Measurements from ENCODE around the gene UNC93A. TPM values are rescaled to one million over a fixed set of nuclear protein-coding genes. Genes with fewer than 3 reads are reported as not detected.
A peak's percentile ranks its signal among the peaks of the same experiment; 100 is the strongest.
"Not testable (repeated sequence)": the region's sequence is repeated elsewhere in the genome, so short reads cannot be mapped to it uniquely, and the experiment has no call there.

UNC93A gene
- polyA plus RNA-seq, 6 donors from 2014 or later = not detected

DNA sequence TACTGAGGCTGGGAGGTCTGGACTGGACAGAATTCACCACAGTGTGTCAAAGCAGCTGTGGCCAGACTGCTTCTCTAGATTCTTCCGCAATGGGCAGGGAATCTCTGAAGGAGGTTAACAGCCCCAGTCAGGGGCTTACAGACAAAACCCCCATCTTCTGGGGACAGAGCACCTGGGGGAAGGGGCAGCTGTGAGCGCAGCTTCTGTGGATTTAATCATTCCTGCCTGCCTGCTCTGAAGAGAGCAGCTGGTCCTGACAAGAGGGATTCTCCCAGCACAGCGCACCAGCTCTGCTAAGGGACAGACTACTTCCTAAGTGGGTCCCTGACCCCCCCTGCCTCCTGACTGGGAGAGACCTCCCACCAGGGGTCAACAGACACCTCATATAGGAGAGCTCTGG lies 32.5 kb upstream of the UNC93A start:
- peaks cover 6 to 37% (median 21%) of the 10 kb centered on the region in 7 donors for H3K9me3 Mint-ChIP-seq
- DNase-seq (no peak), ATAC-seq (ENCODE audit: low read depth in 2 of 2) (no peak)
- peaks cover 0 to under 1% of the 10 kb centered on the region in 2 donors for H3K36me3 Mint-ChIP-seq
- no peak overlapping the region for H3K4me3 Mint-ChIP-seq
- no peaks in the 10 kb centered on the region for H3K4me1 Mint-ChIP-seq
- no peak overlapping the region for H3K27ac Mint-ChIP-seq
- peaks cover 42 to 80% (median 70%) of the 10 kb centered on the region in 3 donors for H3K27me3 Mint-ChIP-seq

DNA sequence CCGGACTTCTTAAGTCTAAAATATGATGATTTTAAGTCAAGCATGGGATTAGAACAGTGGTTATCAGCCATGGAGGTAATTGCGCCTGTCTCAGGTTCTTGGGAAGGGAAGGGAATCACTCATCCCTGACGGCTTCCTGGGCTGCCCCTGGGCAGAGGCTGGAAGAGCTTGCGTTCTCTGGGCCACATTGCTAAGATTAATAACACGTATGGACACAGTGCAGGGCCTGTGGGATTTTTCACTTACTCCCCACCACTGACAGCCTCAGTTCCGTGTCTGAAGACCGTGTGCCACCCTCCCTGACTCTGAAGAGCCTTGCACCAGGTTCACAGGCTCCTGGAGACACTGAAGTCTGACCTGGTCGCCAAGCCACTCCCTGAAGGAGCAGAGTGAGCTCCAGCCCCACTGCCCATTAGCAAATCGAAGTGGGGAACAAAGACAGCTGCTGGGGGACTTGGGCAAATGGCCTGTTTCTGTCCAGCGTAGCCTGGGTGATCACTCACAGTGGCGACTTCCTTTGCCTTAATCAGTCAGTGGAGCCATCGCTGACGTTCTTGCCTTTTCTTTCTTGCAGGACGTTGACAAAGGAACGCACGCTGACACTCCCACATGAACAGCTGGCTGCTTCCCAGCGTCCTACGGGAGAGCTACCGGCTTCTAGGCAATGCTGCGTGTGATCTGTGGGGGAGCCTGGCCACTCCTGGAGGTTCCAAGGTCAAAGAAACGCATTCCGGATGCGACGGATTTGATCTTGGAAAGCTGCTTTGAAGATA lies 24.9 kb upstream of the UNC93A start:
- H3K36me3 Mint-ChIP-seq; H3K27ac Mint-ChIP-seq; H3K4me1 Mint-ChIP-seq; ATAC-seq (ENCODE audit: low read depth in 2 of 2); H3K4me3 Mint-ChIP-seq; DNase-seq: not testable (repeated sequence)
- Mint-ChIP-seq H3K27me3 (peaks cover 20 to 66% (median 54%) of the 10 kb centered on the region in 3 donors), H3K9me3 (peaks cover 2 to 20% (median 9%) of the 10 kb centered on the region in 7 donors)

DNA sequence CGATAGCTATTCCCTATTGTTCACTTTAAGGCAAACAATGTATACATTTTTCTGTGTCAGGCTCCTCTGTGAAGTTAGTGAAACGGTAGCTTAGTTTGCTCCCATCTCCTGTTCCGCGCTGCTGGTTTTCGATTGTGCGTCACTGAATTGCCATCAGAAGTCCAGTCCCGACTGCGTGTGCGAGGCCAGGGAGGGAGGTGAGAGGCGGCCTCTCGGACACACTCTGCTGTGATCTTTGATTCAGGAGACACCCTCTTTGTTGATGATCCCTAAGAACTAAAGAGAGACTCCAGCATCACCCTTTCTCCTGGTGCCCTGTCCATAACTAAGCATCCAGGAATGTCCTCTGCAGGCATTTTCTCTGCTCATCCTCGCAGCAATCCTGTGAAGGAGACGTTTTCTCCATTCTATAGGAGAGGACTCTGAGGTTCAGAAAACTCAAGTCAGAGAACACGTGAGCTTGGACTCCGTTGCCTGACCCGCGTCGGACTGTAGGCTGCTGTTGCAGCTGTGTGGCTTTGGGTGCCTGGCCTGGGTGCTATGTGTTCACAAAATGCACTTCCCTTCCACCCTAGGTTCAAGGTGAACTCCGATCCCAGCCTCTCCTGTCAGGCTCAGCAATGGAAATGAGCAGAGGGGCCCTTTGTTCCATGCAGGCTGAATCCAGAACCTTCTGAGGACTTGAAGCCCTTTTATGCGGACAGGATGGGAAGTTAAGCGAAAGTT lies 24.1 kb upstream of the UNC93A start:
- H3K4me1 Mint-ChIP-seq = no peaks in the 10 kb centered on the region
- no peak for DNase-seq
- H3K36me3 Mint-ChIP-seq = peaks cover 0 to 8% of the 10 kb centered on the region in 2 donors
- H3K27ac Mint-ChIP-seq = no peak overlapping the region
- peaks cover 13 to 61% (median 50%) of the 10 kb centered on the region in 3 donors for H3K27me3 Mint-ChIP-seq
- no peak overlapping the region for H3K4me3 Mint-ChIP-seq
- peaks cover 2 to 18% (median 9%) of the 10 kb centered on the region in 7 donors for H3K9me3 Mint-ChIP-seq
- ATAC-seq (ENCODE audit: low read depth in 2 of 2) = no peak

DNA sequence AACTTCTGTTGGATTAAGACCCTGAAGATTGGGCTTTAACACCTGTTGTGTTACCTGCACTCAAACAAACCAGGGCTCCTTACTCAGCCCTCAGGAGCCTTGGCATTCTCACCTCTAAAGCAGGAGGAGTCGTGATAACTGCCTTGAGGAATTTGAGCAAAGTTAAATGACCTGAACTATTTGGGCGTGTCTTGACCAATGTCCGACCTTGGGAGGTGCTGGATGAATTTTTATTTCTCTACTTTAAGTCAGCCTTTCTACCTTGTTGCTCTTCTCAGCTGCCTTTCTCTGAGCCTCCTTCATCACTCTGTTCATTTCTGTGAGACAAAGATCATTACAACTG lies 23.6 kb upstream of the UNC93A start:
- H3K4me1 Mint-ChIP-seq; H3K4me3 Mint-ChIP-seq; H3K36me3 Mint-ChIP-seq; DNase-seq; ATAC-seq (ENCODE audit: low read depth in 2 of 2): not testable (repeated sequence)
- Mint-ChIP-seq H3K9me3 (peaks cover 2 to 16% (median 9%) of the 10 kb centered on the region in 7 donors), H3K27me3 (peaks cover 8 to 56% (median 45%) of the 10 kb centered on the region in 3 donors), H3K27ac (peak overlapping the region in 1 of 6 donors; percentile 46)

DNA sequence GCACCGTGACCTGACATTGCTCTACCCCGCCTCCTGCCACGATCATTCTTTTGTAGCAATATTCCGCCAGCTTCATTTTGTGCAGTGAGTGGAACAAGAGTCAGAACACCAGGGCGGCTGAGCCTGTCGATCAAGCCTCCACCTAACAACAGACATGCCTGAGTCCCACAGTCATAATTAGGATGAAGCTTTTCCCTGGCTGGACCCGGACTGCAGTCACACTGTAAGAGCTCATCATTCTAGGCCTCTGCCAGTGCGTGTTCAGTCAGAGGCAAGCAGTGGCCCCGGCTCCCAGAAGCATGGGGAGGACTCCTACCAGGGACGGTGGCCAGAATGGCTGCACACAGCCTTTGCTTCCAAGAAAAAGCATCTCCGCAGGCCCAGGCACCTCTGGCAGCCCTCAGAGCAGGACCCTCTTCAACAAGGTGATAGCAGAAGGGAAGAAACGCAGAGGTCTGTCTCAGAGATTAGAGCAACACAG lies 23.2 kb upstream of the UNC93A start:
- Mint-ChIP-seq H3K4me1 (no peaks in the 10 kb centered on the region), H3K27me3 (peaks cover 5 to 51% (median 41%) of the 10 kb centered on the region in 3 donors), H3K36me3 (peaks cover 0 to 8% of the 10 kb centered on the region in 2 donors), H3K27ac (peak overlapping the region in 3 of 6 donors; percentile 46 to 64 (median 58)), H3K4me3 (no peak overlapping the region), H3K9me3 (peaks cover 0 to 12% (median 7%) of the 10 kb centered on the region in 7 donors)
- no peak for ATAC-seq (ENCODE audit: low read depth in 2 of 2)
- DNase-seq = no peak

DNA sequence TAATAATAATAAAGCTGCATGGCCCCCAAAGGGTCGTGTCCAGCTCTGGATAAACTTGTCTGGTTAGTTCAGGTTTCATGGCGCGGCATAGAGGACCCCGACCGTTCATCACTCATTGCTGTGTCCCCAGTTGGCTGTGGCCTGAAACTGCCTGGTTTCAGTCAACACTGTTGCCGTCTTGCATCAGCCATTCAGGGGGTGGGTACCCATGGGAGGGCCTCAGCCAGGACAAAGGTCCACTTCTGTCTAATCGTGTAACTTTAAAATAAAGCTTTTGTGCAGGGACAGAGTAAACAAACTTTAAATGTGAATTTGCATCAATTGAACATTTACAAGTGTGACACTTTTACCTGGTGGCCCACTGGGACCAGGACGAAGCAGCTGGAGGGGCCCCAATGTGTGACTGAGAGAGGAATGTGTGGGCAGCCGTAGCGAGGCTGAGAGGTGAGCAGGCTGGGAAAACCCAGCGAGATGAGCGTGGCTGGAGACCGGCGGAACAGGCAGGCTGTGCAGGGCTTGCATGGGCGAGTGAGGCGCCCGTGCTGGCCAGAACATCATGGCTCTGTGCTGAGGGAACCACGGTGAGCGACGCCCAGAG lies 22.3 kb upstream of the UNC93A start:
- no peak overlapping the region for H3K27ac Mint-ChIP-seq
- H3K27me3 Mint-ChIP-seq = peaks cover 5 to 43% (median 41%) of the 10 kb centered on the region in 3 donors

DNA sequence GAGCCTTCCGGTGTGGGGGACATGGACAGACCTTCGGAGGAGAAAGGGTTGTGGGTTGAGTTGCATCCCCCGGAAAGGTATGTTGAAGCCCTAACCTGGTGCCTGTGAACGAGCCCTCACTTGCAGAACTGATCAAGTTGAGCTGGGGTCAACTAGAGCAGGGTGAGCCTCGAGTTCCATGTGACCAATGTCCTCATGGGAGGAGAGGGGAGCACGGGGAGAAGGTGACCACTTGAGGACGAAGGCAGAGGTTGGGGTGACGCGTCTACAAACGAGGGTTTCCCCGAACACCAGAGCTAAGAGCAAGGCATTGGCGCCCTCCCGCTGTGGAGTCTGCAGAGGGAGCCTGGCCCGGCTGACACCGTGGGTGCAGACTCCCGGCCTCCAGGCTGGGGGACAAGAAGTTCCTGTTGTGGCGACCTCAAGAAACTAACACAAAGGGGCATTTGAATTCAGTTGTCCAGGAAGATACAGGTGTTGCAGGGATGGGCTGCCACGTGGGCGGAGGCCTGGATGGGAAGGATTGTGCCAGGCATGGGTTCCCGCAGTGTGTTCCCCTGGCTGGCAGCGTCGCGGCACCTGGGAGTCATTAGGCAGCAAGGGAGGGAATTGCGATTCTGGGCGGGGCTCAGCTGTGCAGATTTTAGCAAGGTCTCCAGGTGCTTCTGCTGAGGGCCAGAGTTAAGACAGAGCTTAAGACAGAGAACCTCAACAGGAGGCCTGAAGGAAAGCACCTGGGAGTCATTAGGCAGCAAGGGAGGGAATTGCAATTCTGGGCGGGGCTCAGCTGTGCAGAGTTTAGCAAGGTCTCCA lies 20.4 kb upstream of the UNC93A start:
- no peak for ATAC-seq (ENCODE audit: low read depth in 2 of 2)
- no peak for DNase-seq
- Mint-ChIP-seq H3K36me3 (no peaks in the 10 kb centered on the region), H3K4me1 (no peaks in the 10 kb centered on the region), H3K4me3 (no peak overlapping the region), H3K27ac (no peak overlapping the region), H3K27me3 (peaks cover 2 to 37% (median 29%) of the 10 kb centered on the region in 3 donors), H3K9me3 (peaks cover 0 to under 1% (median 0%) of the 10 kb centered on the region in 7 donors)

More for the DNA sequence above, 22.3 kb upstream of the UNC93A start:
- no peak for DNase-seq
- no peak for ATAC-seq (ENCODE audit: low read depth in 2 of 2)
- H3K4me3 Mint-ChIP-seq = no peak overlapping the region
- H3K9me3 Mint-ChIP-seq = peaks cover 0 to 6% (median 2%) of the 10 kb centered on the region in 7 donors
- no peaks in the 10 kb centered on the region for H3K4me1 Mint-ChIP-seq
- H3K36me3 Mint-ChIP-seq = peaks cover 0 to 6% of the 10 kb centered on the region in 2 donors

DNA sequence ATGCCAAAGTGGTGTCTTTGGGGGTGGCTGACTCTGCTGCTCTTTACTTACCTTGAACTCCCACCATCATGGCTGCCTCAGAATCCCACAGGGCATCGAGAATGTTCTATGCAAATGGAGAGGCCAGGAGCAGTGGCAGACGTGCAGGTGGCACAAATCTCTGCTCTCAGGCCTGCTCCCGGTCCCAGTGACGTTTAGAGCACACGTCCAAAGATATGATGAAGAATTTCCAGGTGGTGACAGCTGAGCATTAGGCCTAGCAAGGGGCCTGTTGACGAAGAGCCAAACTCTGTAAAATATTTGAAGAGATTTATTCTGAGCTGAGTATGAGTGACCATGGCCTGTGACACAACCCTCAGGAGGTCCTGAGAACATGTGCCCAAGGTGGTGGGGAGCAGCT lies 19.0 kb upstream of the UNC93A start:
- Mint-ChIP-seq H3K9me3 (peaks cover 0 to 1% (median 0%) of the 10 kb centered on the region in 7 donors), H3K27ac (no peak overlapping the region), H3K4me3 (no peak overlapping the region), H3K36me3 (peaks cover 0 to under 1% of the 10 kb centered on the region in 2 donors), H3K4me1 (no peaks in the 10 kb centered on the region), H3K27me3 (peaks cover 6 to 43% (median 27%) of the 10 kb centered on the region in 3 donors)
- ATAC-seq (ENCODE audit: low read depth in 2 of 2) = no peak
- no peak for DNase-seq

DNA sequence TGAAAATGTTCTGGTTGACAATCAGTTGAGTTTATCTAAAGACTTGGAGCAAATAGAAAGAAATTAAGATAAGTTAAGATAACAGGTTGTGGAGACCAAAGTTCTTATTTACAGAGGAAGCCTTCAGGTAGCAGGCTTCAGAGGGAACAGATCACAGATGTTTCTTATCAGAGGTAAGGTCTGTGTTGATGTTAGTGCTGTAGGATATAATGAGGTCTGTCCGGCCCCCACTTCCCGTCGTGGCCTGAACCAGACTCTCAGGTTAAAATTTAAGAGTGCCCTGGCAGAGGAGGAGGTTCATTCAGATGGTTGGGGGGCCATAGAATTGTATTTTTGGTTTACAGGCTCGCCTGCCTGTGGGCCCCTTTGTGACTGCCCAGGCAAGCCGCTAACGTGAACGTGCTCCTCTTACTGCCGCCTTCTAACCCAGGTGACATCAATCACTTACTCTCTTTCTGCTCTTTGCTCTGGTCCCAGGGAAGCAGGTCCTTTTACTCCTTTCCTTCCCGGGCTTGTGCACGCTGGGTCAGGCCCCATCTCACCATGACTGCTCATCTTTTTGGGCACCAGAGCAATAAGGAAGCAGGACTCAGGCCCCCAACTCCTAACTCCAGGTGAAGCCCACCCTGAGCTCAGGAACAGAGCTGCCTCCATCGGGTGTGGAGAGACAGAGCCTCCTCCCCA lies 18.3 kb upstream of the UNC93A start:
- ATAC-seq (ENCODE audit: low read depth in 2 of 2) = no peak
- peaks cover 0 to 1% (median 0%) of the 10 kb centered on the region in 7 donors for H3K9me3 Mint-ChIP-seq
- no peak overlapping the region for H3K4me3 Mint-ChIP-seq
- peaks cover 0 to 7% of the 10 kb centered on the region in 2 donors for H3K36me3 Mint-ChIP-seq
- no peak overlapping the region for H3K27ac Mint-ChIP-seq
- H3K4me1 Mint-ChIP-seq = peaks cover 0 to 4% (median 0%) of the 10 kb centered on the region in 3 donors
- H3K27me3 Mint-ChIP-seq = peaks cover 12 to 47% (median 34%) of the 10 kb centered on the region in 3 donors
- DNase-seq = no peak

DNA sequence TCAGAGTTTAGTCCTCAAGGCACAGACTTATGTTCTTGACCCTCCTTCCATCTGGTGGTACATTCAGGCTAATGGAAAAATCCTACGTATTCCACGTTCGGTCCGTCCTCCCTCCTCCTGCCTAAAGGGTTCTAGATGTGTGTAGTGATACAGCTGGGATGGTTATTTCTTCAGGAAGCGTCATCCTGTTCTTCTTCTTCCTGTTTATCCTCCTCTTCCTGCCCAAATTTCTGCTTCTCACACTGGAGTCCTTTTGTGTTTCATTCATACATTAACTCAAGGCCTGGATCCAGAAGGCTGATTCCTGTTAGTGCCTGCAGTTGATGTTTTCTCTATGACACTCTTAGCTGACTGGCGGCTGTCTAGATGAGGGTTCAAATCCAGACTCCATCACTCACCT lies 16.8 kb upstream of the UNC93A start:
- peaks cover 0 to 4% (median 0%) of the 10 kb centered on the region in 3 donors for H3K4me1 Mint-ChIP-seq
- H3K9me3 Mint-ChIP-seq = peaks cover 0 to 1% (median 0%) of the 10 kb centered on the region in 7 donors
- H3K36me3 Mint-ChIP-seq = peaks cover 0 to 8% of the 10 kb centered on the region in 2 donors
- H3K4me3 Mint-ChIP-seq = no peak overlapping the region
- ATAC-seq (ENCODE audit: low read depth in 2 of 2) (no peak), DNase-seq (no peak)
- H3K27me3 Mint-ChIP-seq = peaks cover 19 to 47% (median 29%) of the 10 kb centered on the region in 3 donors
- no peak overlapping the region for H3K27ac Mint-ChIP-seq

DNA sequence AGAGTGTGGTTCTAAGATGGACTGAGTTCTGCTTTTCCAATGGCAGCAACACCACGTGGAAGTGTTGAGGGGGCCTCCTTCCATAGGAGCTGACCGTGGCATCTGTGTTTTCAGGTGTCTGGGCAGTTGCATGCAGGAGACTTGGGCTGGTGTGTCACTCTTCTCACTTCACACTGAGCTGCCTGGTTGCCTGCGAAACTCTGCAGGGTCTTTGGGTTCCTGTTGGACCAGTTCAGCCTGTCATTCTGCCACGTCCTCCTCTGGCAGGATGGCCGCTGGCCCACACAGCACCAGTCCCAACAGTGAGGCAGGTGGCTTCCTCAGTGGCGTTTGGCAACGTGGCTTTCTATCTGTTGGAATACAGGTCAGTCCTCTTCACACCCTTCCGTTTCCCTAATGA lies 16.1 kb upstream of the UNC93A start:
- DNase-seq (no peak), ATAC-seq (ENCODE audit: low read depth in 2 of 2) (no peak)
- H3K4me3 Mint-ChIP-seq = no peak overlapping the region
- no peak overlapping the region for H3K27ac Mint-ChIP-seq
- peaks cover 20 to 52% (median 25%) of the 10 kb centered on the region in 3 donors for H3K27me3 Mint-ChIP-seq
- H3K9me3 Mint-ChIP-seq = peaks cover 0 to 1% (median 0%) of the 10 kb centered on the region in 7 donors
- H3K4me1 Mint-ChIP-seq = peaks cover 0 to 4% (median 0%) of the 10 kb centered on the region in 3 donors
- H3K36me3 Mint-ChIP-seq = peaks cover 0 to 8% of the 10 kb centered on the region in 2 donors

DNA sequence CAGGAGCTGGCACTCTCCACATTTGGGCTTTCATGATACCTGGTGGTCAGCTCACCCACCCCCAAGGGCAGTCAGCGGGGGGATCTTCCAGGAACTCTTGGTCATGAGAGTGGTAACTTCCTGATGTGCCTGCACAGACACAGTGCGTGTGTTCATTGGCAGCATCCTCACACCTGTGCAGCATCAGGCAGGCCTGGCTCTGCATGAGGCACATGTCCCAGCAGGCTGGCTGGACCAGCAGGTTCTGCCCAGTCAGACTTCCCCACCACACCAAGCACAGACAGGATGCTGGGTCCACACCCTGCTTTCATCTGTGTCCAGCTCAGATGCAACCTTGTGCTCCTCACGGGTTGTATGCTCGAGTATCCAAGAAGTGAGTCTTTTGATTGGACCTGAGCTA lies 15.7 kb upstream of the UNC93A start:
- H3K36me3 Mint-ChIP-seq = peaks cover 0 to 8% of the 10 kb centered on the region in 2 donors
- DNase-seq (no peak), ATAC-seq (ENCODE audit: low read depth in 2 of 2) (no peak)
- no peak overlapping the region for H3K4me3 Mint-ChIP-seq
- H3K9me3 Mint-ChIP-seq = peaks cover 0 to 1% (median 0%) of the 10 kb centered on the region in 7 donors
- H3K27me3 Mint-ChIP-seq = peaks cover 20 to 48% (median 21%) of the 10 kb centered on the region in 3 donors
- H3K27ac Mint-ChIP-seq = no peak overlapping the region
- peaks cover 0 to 4% (median 0%) of the 10 kb centered on the region in 3 donors for H3K4me1 Mint-ChIP-seq
